Keratinocyte (primary cell): ENCODE measurements around the gene KCNE4. TPM values are rescaled to one million over a fixed set of nuclear protein-coding genes. Genes with fewer than 3 reads are reported as not detected.

ENCODE experiments used
- DNase-seq: peaks from one replicate; pipeline ENCODE4 v3.0.0-alpha.2; 2011; ENCODE audit warnings: low read depth, missing footprints, low spot score
- FAIRE-seq: peaks from 2 replicates; lab custom pipeline; 2011; peaks lifted over from hg19 to GRCh38; lab: Jason Lieb, UNC
- H2AFZ ChIP-seq: 2 replicates; pipeline ENCODE4 v1.6.0; 2012; ENCODE audit warnings: low read length, control low read depth, inconsistent platforms; ENCODE audit not compliant: control insufficient read depth
- H3K27ac ChIP-seq: 2 replicates; pipeline ENCODE4 v1.5.1; 2011; ENCODE audit warnings: low read length; ENCODE audit not compliant: control insufficient read depth, insufficient read depth
- H3K27me3 ChIP-seq: 3 replicates; pipeline ENCODE4 v1.6.0; 2011; ENCODE audit warnings: low read length; ENCODE audit not compliant: control insufficient read depth, insufficient read depth; ENCODE audit errors: extremely low read depth
- H3K36me3 ChIP-seq, 2 experiments: 2 replicates in 1 of 2; 3 replicates in 1 of 2; pipeline ENCODE4 v1.5.1; 2011; ENCODE audit warnings: low read length in 2 of 2, mild to moderate bottlenecking in 1 of 2; ENCODE audit not compliant: control insufficient read depth in 2 of 2, insufficient read depth in 2 of 2; ENCODE audit errors: extremely low read depth in 1 of 2
- H3K4me1 ChIP-seq: 3 replicates; pipeline ENCODE4 v1.5.1; 2011; ENCODE audit warnings: low read length; ENCODE audit not compliant: control insufficient read depth, insufficient read depth; ENCODE audit errors: extremely low read depth
- H3K4me2 ChIP-seq: 3 replicates; pipeline ENCODE4 v1.6.0; 2011; ENCODE audit warnings: low read depth, low read length; ENCODE audit not compliant: control insufficient read depth, insufficient read depth; ENCODE audit errors: extremely low read depth
- H3K4me3 ChIP-seq, 3 experiments: fragments of 200-600 bp in 1 of 3; sonication (generic) in 1 of 3; 2 replicates in 2 of 3; 3 replicates in 1 of 3; pipeline ENCODE4 v1.5.1; 2011 to 2016; ENCODE audit warnings: low read length in 3 of 3, mild to moderate bottlenecking in 3 of 3, control low read depth in 2 of 3, inconsistent platforms in 1 of 3, low read depth in 1 of 3, mixed read lengths in 1 of 3, mixed run types in 1 of 3, moderate library complexity in 1 of 3; ENCODE audit not compliant: control insufficient read depth in 2 of 3, insufficient read depth in 2 of 3; ENCODE audit errors: extremely low read depth in 1 of 3
- H3K79me2 ChIP-seq: 2 replicates; pipeline ENCODE4 v1.6.0; 2012; ENCODE audit warnings: low read length; ENCODE audit not compliant: control insufficient read depth, insufficient read depth
- H3K9ac ChIP-seq: 3 replicates; pipeline ENCODE4 v1.6.0; 2011; ENCODE audit warnings: low read length; ENCODE audit not compliant: control insufficient read depth, insufficient read depth; ENCODE audit errors: extremely low read depth
- H3K9me1 ChIP-seq: 3 replicates; pipeline ENCODE4 v1.6.0; 2011; ENCODE audit warnings: low read length; ENCODE audit not compliant: control insufficient read depth, insufficient read depth; ENCODE audit errors: extremely low read depth
- H3K9me3 ChIP-seq: 2 replicates; pipeline ENCODE4 v1.5.1; 2012; ENCODE audit warnings: low read depth, low read length; ENCODE audit not compliant: control insufficient read depth
- H4K20me1 ChIP-seq: 3 replicates; pipeline ENCODE4 v1.6.0; 2011; ENCODE audit warnings: low read length; ENCODE audit not compliant: control insufficient read depth, insufficient read depth; ENCODE audit errors: extremely low read depth
- EZH2 ChIP-seq: IDR thresholded peaks from one replicate; pipeline ENCODE4 v1.6.1; 2012; ENCODE audit warnings: inconsistent platforms, mild to moderate bottlenecking, low read length, moderate library complexity
- dilution Hi-C: fragments of 300-500 bp; cut with MboI; formaldehyde crosslinking; loops from one replicate; pipeline ENCODE4 v1.7.0; 2020; ENCODE audit warnings: low sequenced_read_pairs; ENCODE audit not compliant: extremely low pct_ligation_motif_present
- polyA plus RNA-seq, 5 experiments: library from polyadenylated mRNA; depleted of rRNA in 3 of 5; stranded (reverse) in 3 of 5; stranded (forward) in 1 of 5; unstranded in 1 of 5; fragments of >200 nt; gene quantifications; 1 replicate in 1 of 5; 2 replicates in 3 of 5; 3 replicates in 1 of 5; pipeline versions ENCODE4 v1.2.1 to v1.2.3, GENCODE V29; 2011 to 2012; ENCODE audit warnings: missing spikeins in 2 of 5, low read depth in 1 of 5, low replicate concordance in 1 of 5
- TF ChIP-seq, protein P1 (sequence below), 3 experiments: IDR thresholded peaks in 1 of 3; conservative IDR thresholded peaks in 1 of 3; optimal IDR thresholded peaks in 1 of 3; 2 replicates in 2 of 3; 3 replicates in 1 of 3; pipeline versions ENCODE3 to v1.5.1; 2011; ENCODE audit warnings: low read length in 3 of 3, mild to moderate bottlenecking in 3 of 3, moderate library complexity in 2 of 3, control low read depth in 1 of 3, inconsistent platforms in 1 of 3; ENCODE audit not compliant: insufficient read depth in 2 of 3; ENCODE audit errors: extremely low read depth in 1 of 3

The KCNE4 gene
- polyA plus RNA-seq, 1 donor (not counting 4 experiments of a cell fraction or from before 2014, with no cell fraction given): 0.13 TPM

DNA sequence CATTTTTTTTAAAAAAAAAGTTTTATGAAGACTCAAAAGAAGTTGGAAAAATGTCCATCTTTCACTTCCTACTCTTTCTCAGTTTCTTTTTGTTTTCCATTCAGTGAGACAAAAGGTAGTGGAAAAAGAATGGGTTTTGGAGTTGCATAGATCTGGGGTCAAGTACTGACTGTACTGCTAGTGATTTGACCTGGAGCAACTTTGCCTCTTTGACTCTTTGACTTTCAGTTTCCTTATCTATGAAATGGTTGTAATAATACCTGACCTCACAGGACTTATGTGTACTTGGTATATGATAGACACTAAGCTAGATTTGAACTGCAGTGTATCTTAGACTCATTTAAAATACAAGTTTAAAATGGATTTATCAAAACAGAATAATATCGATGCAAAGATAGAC is 3.5 kb upstream of the KCNE4 start:
- no peaks in the 10 kb centered on the region for H3K9me3 ChIP-seq

DNA sequence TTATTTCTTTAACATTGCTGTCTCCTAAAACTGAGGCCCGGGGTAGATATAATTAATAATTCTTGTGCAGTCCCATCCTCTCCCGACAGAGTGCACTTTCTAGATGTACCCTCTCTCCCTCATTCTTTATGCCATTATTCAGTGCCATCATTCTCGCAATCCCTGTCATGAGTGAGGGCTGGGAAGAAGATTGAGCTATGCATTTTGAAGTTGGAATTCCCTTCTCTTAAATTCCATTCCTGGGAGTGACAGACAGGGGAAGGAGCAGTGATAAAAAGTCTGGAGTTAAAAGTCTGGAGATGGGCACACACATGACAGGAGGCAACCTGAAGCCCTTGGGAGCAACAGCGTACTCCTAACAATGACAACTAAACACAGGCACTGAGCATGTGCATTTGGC is 2.6 kb upstream of the KCNE4 start:
- H3K9me1 ChIP-seq: no peaks in the 10 kb centered on the region
- no peak overlapping the region for H3K27ac ChIP-seq
- H3K79me2 ChIP-seq: no peaks in the 10 kb centered on the region
- DNase-seq (no peak), FAIRE-seq (no peak)
- peaks cover 10% of the 10 kb centered on the region for H3K27me3 ChIP-seq
- H3K9ac ChIP-seq: no peak overlapping the region
- no peak overlapping the region for H3K4me2 ChIP-seq
- peaks cover 5% of the 10 kb centered on the region for H3K4me1 ChIP-seq
- no peak for TF ChIP-seq EZH2
- TF ChIP-seq, protein P1, sequence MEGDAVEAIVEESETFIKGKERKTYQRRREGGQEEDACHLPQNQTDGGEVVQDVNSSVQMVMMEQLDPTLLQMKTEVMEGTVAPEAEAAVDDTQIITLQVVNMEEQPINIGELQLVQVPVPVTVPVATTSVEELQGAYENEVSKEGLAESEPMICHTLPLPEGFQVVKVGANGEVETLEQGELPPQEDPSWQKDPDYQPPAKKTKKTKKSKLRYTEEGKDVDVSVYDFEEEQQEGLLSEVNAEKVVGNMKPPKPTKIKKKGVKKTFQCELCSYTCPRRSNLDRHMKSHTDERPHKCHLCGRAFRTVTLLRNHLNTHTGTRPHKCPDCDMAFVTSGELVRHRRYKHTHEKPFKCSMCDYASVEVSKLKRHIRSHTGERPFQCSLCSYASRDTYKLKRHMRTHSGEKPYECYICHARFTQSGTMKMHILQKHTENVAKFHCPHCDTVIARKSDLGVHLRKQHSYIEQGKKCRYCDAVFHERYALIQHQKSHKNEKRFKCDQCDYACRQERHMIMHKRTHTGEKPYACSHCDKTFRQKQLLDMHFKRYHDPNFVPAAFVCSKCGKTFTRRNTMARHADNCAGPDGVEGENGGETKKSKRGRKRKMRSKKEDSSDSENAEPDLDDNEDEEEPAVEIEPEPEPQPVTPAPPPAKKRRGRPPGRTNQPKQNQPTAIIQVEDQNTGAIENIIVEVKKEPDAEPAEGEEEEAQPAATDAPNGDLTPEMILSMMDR (optimal IDR thresholded peaks at IDR 0.05 in 1 of 3, IDR thresholded peaks at IDR 0.05 in 1 of 3, conservative IDR thresholded peaks at IDR 0.05 in 1 of 3; ENCODE audit: extremely low read depth in 1 of 3, insufficient read depth in 2 of 3, low read length in 3 of 3): no peak
- dilution Hi-C loops: no loop called here
- no peaks in the 10 kb centered on the region for H4K20me1 ChIP-seq
- no peak overlapping the region for H3K4me3 ChIP-seq
- no peak overlapping the region for H2AFZ ChIP-seq
- H3K36me3 ChIP-seq: no peaks in the 10 kb centered on the region
- no peaks in the 10 kb centered on the region for H3K9me3 ChIP-seq

More for the DNA sequence above, 3.5 kb upstream of the KCNE4 start:
- Histone ChIP-seq H3K4me3 (no peak overlapping the region), H3K4me1 (peaks cover 5% of the 10 kb centered on the region), H3K27ac (no peak overlapping the region), H3K9me1 (no peaks in the 10 kb centered on the region), H3K79me2 (no peaks in the 10 kb centered on the region), H3K36me3 (no peaks in the 10 kb centered on the region), H2AFZ (no peak overlapping the region), H3K4me2 (no peak overlapping the region), H4K20me1 (no peaks in the 10 kb centered on the region), H3K9ac (no peak overlapping the region), H3K27me3 (peaks cover 10% of the 10 kb centered on the region)
- FAIRE-seq: no peak
- no peak for DNase-seq
- dilution Hi-C loops: no loop called here
- TF ChIP-seq, protein P1 (optimal IDR thresholded peaks at IDR 0.05 in 1 of 3, IDR thresholded peaks at IDR 0.05 in 1 of 3, conservative IDR thresholded peaks at IDR 0.05 in 1 of 3; ENCODE audit: extremely low read depth in 1 of 3, insufficient read depth in 2 of 3, low read length in 3 of 3): no peak
- no peak for TF ChIP-seq EZH2
